ENCODE measurements around the gene SORBS1. TPM values are rescaled to one million over a fixed set of nuclear protein-coding genes. Genes with fewer than 3 reads are reported as not detected.
A peak's percentile ranks its signal among the peaks of the same experiment; 100 is the strongest.

Gene SORBS1
- total and polyA plus RNA-seq, 4 donors, result 13.1 to 68.9 (median 44.0) TPM

DNA sequence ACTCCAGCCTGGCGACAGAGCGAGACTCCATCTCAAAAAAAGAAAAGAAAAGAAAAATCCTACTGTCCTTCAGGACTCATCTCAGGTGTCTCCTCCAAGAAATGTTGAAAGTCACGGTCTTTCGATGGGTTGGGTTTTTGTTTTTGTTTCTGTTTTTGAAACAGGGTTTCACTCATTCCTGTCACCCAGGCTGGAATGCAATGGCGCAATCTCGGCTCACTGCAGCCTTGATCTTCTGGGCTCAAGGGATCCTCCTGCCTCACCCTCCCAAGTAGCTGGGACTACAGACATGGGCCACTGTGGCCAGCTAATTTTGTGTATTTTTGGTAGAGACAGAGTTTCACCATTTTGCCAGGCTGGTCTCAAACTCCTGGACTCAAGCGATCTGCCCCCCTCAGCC lies 3.1 kb upstream of the SORBS1 start:
- no peak for ATAC-seq (ENCODE audit: insufficient read depth, low FRiP score)
- TF ChIP-seq, protein P1, sequence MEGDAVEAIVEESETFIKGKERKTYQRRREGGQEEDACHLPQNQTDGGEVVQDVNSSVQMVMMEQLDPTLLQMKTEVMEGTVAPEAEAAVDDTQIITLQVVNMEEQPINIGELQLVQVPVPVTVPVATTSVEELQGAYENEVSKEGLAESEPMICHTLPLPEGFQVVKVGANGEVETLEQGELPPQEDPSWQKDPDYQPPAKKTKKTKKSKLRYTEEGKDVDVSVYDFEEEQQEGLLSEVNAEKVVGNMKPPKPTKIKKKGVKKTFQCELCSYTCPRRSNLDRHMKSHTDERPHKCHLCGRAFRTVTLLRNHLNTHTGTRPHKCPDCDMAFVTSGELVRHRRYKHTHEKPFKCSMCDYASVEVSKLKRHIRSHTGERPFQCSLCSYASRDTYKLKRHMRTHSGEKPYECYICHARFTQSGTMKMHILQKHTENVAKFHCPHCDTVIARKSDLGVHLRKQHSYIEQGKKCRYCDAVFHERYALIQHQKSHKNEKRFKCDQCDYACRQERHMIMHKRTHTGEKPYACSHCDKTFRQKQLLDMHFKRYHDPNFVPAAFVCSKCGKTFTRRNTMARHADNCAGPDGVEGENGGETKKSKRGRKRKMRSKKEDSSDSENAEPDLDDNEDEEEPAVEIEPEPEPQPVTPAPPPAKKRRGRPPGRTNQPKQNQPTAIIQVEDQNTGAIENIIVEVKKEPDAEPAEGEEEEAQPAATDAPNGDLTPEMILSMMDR (IDR thresholded peaks at IDR 0.05; ENCODE audit: control extremely low read depth, extremely low read depth), result no peak
- no peak for DNase-seq
- WGBS, 2 donors, result 91 to 95% methylated on average over 7 of the region's 7 CpGs
- no peaks in the 10 kb centered on the region for H3K9me3 ChIP-seq (ENCODE audit: control insufficient read depth in 4 of 4, insufficient read depth in 3 of 4, low read length in 3 of 4)
- H3K27ac ChIP-seq (ENCODE audit: low read depth in 1 of 2, low read length in 1 of 2), result no peak overlapping the region
- H3K36me3 ChIP-seq (ENCODE audit: control insufficient read depth in 4 of 4, insufficient read depth in 4 of 4, low read length in 4 of 4), result no peaks in the 10 kb centered on the region
- H3K4me3 ChIP-seq, result no peak overlapping the region
- H3K9ac ChIP-seq (ENCODE audit: insufficient read depth in 1 of 2, low read length in 2 of 2), result no peak overlapping the region
- H3K4me1 ChIP-seq (ENCODE audit: control insufficient read depth in 5 of 5, insufficient read depth in 5 of 5, low read length in 5 of 5), result peaks cover 0 to 45% (median 17%) of the 10 kb centered on the region in 5 donors
- no peaks in the 10 kb centered on the region for H3K27me3 ChIP-seq (ENCODE audit: control insufficient read depth in 3 of 3, insufficient read depth in 3 of 3, low read length in 2 of 3)

DNA sequence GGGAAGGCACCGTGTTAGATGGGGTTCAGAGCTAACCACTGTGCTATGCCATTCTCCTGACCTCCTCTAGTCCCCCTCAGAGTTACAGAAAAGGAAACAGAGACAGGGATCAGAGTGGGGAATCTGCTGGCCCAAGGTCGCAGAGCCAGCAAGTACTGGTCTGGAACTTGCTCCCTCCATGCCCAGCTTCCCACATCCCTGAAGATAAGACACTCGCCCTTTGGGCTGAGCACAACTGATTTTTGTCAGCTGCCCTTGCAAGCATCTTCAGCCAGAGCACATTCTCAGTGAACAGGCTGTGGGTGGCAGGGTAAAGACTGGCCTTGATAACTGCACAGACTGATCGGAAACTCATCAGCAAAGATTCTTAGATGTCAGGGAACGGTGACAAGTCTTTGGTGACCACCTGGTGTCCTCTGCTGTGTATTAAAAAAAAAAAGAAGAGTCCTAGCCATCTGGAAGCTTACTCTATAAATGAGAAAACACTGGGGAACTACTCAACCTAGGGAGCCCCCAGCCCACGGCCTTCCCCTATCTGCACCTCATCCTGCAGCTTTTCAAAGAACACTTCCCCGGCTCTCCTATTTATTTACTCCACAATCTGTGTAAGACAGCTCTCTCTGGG lies 1.3 kb upstream of the SORBS1 start:
- Histone ChIP-seq H3K9me3 (ENCODE audit: control insufficient read depth in 4 of 4, insufficient read depth in 3 of 4, low read length in 3 of 4) (no peaks in the 10 kb centered on the region), H3K36me3 (ENCODE audit: control insufficient read depth in 4 of 4, insufficient read depth in 4 of 4, low read length in 4 of 4) (no peaks in the 10 kb centered on the region), H3K4me1 (ENCODE audit: control insufficient read depth in 5 of 5, insufficient read depth in 5 of 5, low read length in 5 of 5) (peaks cover 5 to 42% (median 14%) of the 10 kb centered on the region in 5 donors), H3K9ac (ENCODE audit: insufficient read depth in 1 of 2, low read length in 2 of 2) (no peak overlapping the region), H3K27me3 (ENCODE audit: control insufficient read depth in 3 of 3, insufficient read depth in 3 of 3, low read length in 2 of 3) (no peaks in the 10 kb centered on the region), H3K27ac (ENCODE audit: low read depth in 1 of 2, low read length in 1 of 2) (peak overlapping the region in 1 of 2 donors; percentile 49), H3K4me3 (no peak overlapping the region)
- no peak for ATAC-seq (ENCODE audit: insufficient read depth, low FRiP score)
- TF ChIP-seq, protein P1 (IDR thresholded peaks at IDR 0.05; ENCODE audit: control extremely low read depth, extremely low read depth), result no peak
- 78 to 88% methylated on average over 7 of the region's 7 CpGs for WGBS, 2 donors
- DNase-seq, result peak in 1 of 3 donors; percentile 27

DNA sequence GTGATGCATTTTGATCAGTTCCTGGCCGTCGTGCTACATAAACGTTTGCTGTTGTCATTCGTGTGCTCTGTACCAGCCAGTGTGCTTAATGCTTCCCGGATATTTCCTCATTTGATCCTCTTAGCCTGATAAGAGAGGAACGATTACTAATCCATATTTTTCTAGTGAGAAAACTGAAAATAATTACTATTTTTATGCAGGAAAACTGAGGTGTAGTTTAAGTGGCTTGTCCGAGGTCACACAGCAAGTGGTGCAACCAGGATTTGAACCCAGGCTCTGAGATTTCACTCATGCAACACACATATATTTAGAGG lies 650 bp upstream of the SORBS1 start:
- Histone ChIP-seq H3K4me1 (ENCODE audit: control insufficient read depth in 5 of 5, insufficient read depth in 5 of 5, low read length in 5 of 5) (peaks cover 9 to 42% (median 14%) of the 10 kb centered on the region in 5 donors), H3K4me3 (no peak overlapping the region), H3K27ac (ENCODE audit: low read depth in 1 of 2, low read length in 1 of 2) (peak overlapping the region in 1 of 2 donors; percentile 34), H3K9ac (ENCODE audit: insufficient read depth in 1 of 2, low read length in 2 of 2) (no peak overlapping the region), H3K9me3 (ENCODE audit: control insufficient read depth in 4 of 4, insufficient read depth in 3 of 4, low read length in 3 of 4) (no peaks in the 10 kb centered on the region), H3K27me3 (ENCODE audit: control insufficient read depth in 3 of 3, insufficient read depth in 3 of 3, low read length in 2 of 3) (no peaks in the 10 kb centered on the region), H3K36me3 (ENCODE audit: control insufficient read depth in 4 of 4, insufficient read depth in 4 of 4, low read length in 4 of 4) (no peaks in the 10 kb centered on the region)
- WGBS, 2 donors, result 47 to 57% methylated on average over 7 of the region's 7 CpGs
- ATAC-seq (ENCODE audit: insufficient read depth, low FRiP score), result no peak
- TF ChIP-seq, protein P1 (IDR thresholded peaks at IDR 0.05; ENCODE audit: control extremely low read depth, extremely low read depth), result no peak
- DNase-seq, result no peak

All from lung (tissue), 12 donors.